Kidney (tissue), 14 donors: ENCODE measurements around the gene CTTN. TPM values are rescaled to one million over a fixed set of nuclear protein-coding genes. Genes with fewer than 3 reads are reported as not detected.
A peak's percentile ranks its signal among the peaks of the same experiment; 100 is the strongest.

Source experiments
- DNase-seq, 5 donors: peaks; one replicate each; pipeline ENCODE4 v3.0.0-alpha.2; 2013 to 2020
- FAIRE-seq: peaks from 2 replicates; lab custom pipeline; 2012; peaks lifted over from hg19 to GRCh38; lab: Jason Lieb, UNC
- H3K27ac ChIP-seq, 2 donors: one replicate each; pipeline ENCODE4 v1.7.0; 2013; ENCODE audit warnings: low read depth in 2 of 2, low read length in 2 of 2, inconsistent platforms in 1 of 2
- H3K27me3 ChIP-seq: one replicate; pipeline ENCODE4 v1.7.1; 2013; ENCODE audit warnings: low read length, inconsistent platforms; ENCODE audit not compliant: control insufficient read depth, insufficient read depth
- H3K36me3 ChIP-seq, 3 donors: one replicate each; pipeline versions ENCODE4 v1.7.0 to v1.7.1; 2013; ENCODE audit warnings: low read length in 3 of 3, control low read depth in 1 of 3, inconsistent platforms in 1 of 3; ENCODE audit not compliant: insufficient read depth in 3 of 3, control insufficient read depth in 2 of 3
- H3K4me1 ChIP-seq, 3 donors: one replicate each; pipeline versions ENCODE4 v1.7.0 to v1.7.1; 2013; ENCODE audit warnings: low read length in 3 of 3, inconsistent platforms in 1 of 3, low read depth in 1 of 3; ENCODE audit not compliant: control insufficient read depth in 2 of 3, insufficient read depth in 2 of 3
- H3K4me3 ChIP-seq, 3 donors: one replicate each; pipeline versions ENCODE4 v1.7.0 to v1.8.1; 2013; ENCODE audit warnings: low read length in 3 of 3, control low read depth in 1 of 3, inconsistent platforms in 1 of 3
- H3K9ac ChIP-seq, 3 donors: one replicate each; pipeline versions ENCODE4 v1.7.0 to v1.7.1; 2013; ENCODE audit warnings: low read length in 3 of 3, control low read depth in 1 of 3, inconsistent platforms in 1 of 3
- H3K9me3 ChIP-seq, 3 donors: one replicate each; pipeline versions ENCODE4 v1.7.0 to v1.7.1; 2013; ENCODE audit warnings: low read length in 3 of 3, control low read depth in 1 of 3, inconsistent platforms in 1 of 3; ENCODE audit not compliant: control insufficient read depth in 2 of 3, insufficient read depth in 1 of 3
- CTCF ChIP-seq: IDR thresholded peaks from 3 replicates; pipeline ENCODE4 v1.5.1; 2012; ENCODE audit warnings: mild to moderate bottlenecking, moderate library complexity, borderline replicate concordance; ENCODE audit not compliant: insufficient read depth; ENCODE audit errors: extremely low read depth
- intact Hi-C: fragments of 100-400 bp; cut with DNase I; formaldehyde crosslinking; loops from one replicate; pipeline ENCODE4 v1.11.1; 2022
- polyA plus RNA-seq: library from polyadenylated mRNA; stranded (reverse); fragments of 350-450 nt; fragmentation: Illumina TruSeq; extraction: RNeasy Lipid Tissue Mini Kit (QIAGEN cat#74804); gene quantifications from one replicate; pipeline ENCODE4 v1.2.3, GENCODE V29; 2014; ENCODE audit warnings: low read depth, low replicate concordance; ENCODE audit not compliant: insufficient read depth
- total RNA-seq: library from RNA; stranded (reverse); fragmentation: NEBNext Ultra II Directional; extraction: Animal tissue kit (Norgen Biotek cat#: 25700); gene quantifications from one replicate; pipeline ENCODE4 v1.2.1, GENCODE V29; 2021
- donor health status: control.
- donor health status: control.
- donor health status: control.
- donor health status: control.
- donor health status: control.
- donor health status: DM: yes; HTN: yes; CAD: no.
- donor health status: Normal renal cell carcinoma (clear cell type).

Gene CTTN
- total and polyA plus RNA-seq, 2 donors from 2014 or later: 84.9 to 316 TPM

GRCh38 chr11:70400643-70401042 is 2.3 kb downstream of the CTTN start:
- FAIRE-seq (no peak), DNase-seq (no peak)
- no peak for TF ChIP-seq CTCF
- H3K36me3 ChIP-seq: no peaks in the 10 kb centered on the region
- intact Hi-C loops: no loop called here
- no peak overlapping the region for H3K4me3 ChIP-seq
- no peak overlapping the region for H3K9ac ChIP-seq
- no peaks in the 10 kb centered on the region for H3K9me3 ChIP-seq
- H3K4me1 ChIP-seq: peaks cover 4 to 19% (median 9%) of the 10 kb centered on the region in 3 donors
- no peaks in the 10 kb centered on the region for H3K27me3 ChIP-seq
- H3K27ac ChIP-seq: no peak overlapping the region

- Histone ChIP-seq H3K27ac (no peak overlapping the region), H3K4me1 (peaks cover 4 to 19% (median 9%) of the 10 kb centered on the region in 3 donors), H3K9ac (no peak overlapping the region), H3K36me3 (peaks cover 0 to 1% (median under 1%) of the 10 kb centered on the region in 3 donors), H3K4me3 (no peak overlapping the region), H3K27me3 (no peaks in the 10 kb centered on the region), H3K9me3 (no peaks in the 10 kb centered on the region)
- intact Hi-C loops: no loop called here
- FAIRE-seq (no peak), DNase-seq (no peak)
- TF ChIP-seq CTCF: no peak
Observed at GRCh38 chr11:70402016-70402415, 3.7 kb downstream of the CTTN start.

- Histone ChIP-seq H3K4me1 (peaks cover 1 to 13% (median 9%) of the 10 kb centered on the region in 3 donors), H3K9ac (no peak overlapping the region), H3K36me3 (peaks cover 0 to 8% (median 6%) of the 10 kb centered on the region in 3 donors), H3K27ac (no peak overlapping the region), H3K9me3 (no peaks in the 10 kb centered on the region), H3K27me3 (no peaks in the 10 kb centered on the region), H3K4me3 (no peak overlapping the region)
- FAIRE-seq (no peak), DNase-seq (no peak)
- intact Hi-C loops: no loop called here
- TF ChIP-seq CTCF: no peak
Observed at GRCh38 chr11:70402685-70403084, 4.4 kb downstream of the CTTN start.

- no peak for FAIRE-seq
- Histone ChIP-seq H3K4me1 (peaks cover 0 to 10% (median 9%) of the 10 kb centered on the region in 3 donors), H3K36me3 (peaks cover 0 to 20% (median 14%) of the 10 kb centered on the region in 3 donors), H3K9me3 (no peaks in the 10 kb centered on the region), H3K4me3 (no peak overlapping the region), H3K9ac (no peak overlapping the region), H3K27ac (no peak overlapping the region), H3K27me3 (no peaks in the 10 kb centered on the region)
- intact Hi-C loops: no loop called here
- no peak for TF ChIP-seq CTCF
- DNase-seq: peak in 1 of 5 donors; percentile 35
Observed at GRCh38 chr11:70404244-70404643, 5.9 kb downstream of the CTTN start.
